AG10803 (cell line): ENCODE results near the gene GRIP1.

Experiments used
- DNase-seq: peaks from one replicate; pipeline ENCODE4 v3.0.0; 2010; ENCODE audit warnings: low read depth
- H3K4me3 ChIP-seq: 2 replicates; pipeline ENCODE4 v1.5.1; 2011; ENCODE audit warnings: mild to moderate bottlenecking, low read length, control low read depth
- CTCF ChIP-seq: conservative IDR thresholded peaks from 2 replicates; pipeline ENCODE4 v1.5.1; 2011; ENCODE audit warnings: mild to moderate bottlenecking, low read length, control low read depth, inconsistent platforms

The GRIP1 gene

GRCh38 chr12:66633676-66634075 lies 45.2 kb downstream of the GRIP1 start:
- peak; percentile 53 for DNase-seq
- TF ChIP-seq CTCF, result no peak
- no peak overlapping the region for H3K4me3 ChIP-seq

- DNase-seq, result no peak
- H3K4me3 ChIP-seq, result no peak overlapping the region
- no peak for TF ChIP-seq CTCF
Observed at GRCh38 chr12:66629138-66629870, 49.6 kb downstream of the GRIP1 start.

GRCh38 chr12:66627988-66628317 lies 50.9 kb downstream of the GRIP1 start:
- DNase-seq, result no peak
- TF ChIP-seq CTCF, result no peak
- no peak overlapping the region for H3K4me3 ChIP-seq

GRCh38 chr12:66627270-66627987 lies 51.4 kb downstream of the GRIP1 start:
- TF ChIP-seq CTCF, result no peak
- no peak overlapping the region for H3K4me3 ChIP-seq
- DNase-seq, result peak; percentile 50

GRCh38 chr12:66624806-66625205 lies 54.1 kb downstream of the GRIP1 start:
- H3K4me3 ChIP-seq, result no peak overlapping the region
- no peak for TF ChIP-seq CTCF
- DNase-seq, result no peak

- TF ChIP-seq CTCF, result no peak
- DNase-seq, result peak; percentile 33
- no peak overlapping the region for H3K4me3 ChIP-seq
Observed at GRCh38 chr12:66623455-66623854, 55.4 kb downstream of the GRIP1 start.

- TF ChIP-seq CTCF, result no peak
- H3K4me3 ChIP-seq, result no peak overlapping the region
- DNase-seq, result peak; percentile 11
Observed at GRCh38 chr12:66620688-66621087, 58.2 kb downstream of the GRIP1 start.
